HG03439 (cell line): ENCODE results near the gene IL18BP.
A peak's percentile ranks its signal among the peaks of the same experiment; 100 is the strongest.

Experiments used
- ATAC-seq: cut with Tn5 transposase; IDR thresholded peaks from one replicate; pipeline ENCODE4 v1.9.1; 2021; ENCODE audit warnings: mild to moderate bottlenecking, moderate library complexity; ENCODE audit not compliant: unreplicated experiment

The IL18BP gene

DNA sequence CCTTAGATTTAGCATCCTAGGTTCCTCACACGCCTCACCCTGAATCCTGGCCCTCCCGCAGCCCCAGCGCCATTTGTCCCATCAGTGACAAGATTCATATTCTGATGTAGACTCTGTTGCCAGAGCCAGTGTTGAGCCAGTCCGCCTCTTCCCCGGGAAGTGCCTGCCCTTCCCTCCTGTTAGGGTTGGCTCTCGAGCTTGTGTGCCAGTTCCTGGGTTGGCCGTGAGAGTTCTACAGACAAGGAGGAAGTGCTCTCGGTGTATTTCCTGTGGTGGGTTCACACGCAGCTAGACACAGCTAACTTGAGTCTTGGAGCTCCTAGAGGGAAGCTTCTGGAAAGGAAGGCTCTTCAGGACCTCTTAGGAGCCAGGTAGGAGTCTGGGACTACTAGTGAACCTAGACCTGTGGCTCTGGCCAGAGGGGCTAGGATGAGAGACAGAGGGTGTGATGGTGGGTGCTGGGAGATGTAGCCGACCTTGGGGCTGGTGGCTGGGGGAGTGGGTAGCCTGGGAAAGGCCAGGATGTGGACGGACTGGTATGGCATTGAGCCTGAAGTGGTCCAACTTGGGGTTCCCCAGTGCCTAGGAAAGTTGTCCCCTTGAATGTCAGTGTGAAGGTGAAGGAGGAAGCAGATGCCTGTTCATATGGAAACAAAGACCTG, at the start of gene IL18BP:
Gene IL18BP (plus strand): TSS at position 261 of the 662 bp plus-strand sequence. CDS start 1,076 bp downstream, outside the sequence.
- ATAC-seq = no peak

DNA sequence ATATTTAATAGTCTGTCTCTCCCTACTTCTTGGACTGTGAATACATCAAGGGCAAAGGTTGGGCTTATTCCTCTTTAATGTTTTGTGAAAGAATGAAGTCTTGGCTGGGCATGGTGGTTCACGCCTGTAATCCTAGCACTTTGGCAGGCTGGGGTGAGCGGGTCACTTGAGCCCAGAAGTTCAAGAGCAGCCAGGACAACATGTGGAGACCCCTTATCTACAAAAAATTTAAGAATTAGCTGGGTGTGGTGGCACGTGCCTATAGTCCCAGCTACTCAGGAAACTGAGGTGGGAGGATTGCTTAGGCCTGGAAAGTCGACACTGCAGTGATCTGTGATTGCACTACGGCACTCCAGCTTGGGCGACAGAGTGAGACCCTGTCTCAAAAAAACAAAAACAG, 49.7 kb upstream of the IL18BP start:
- no peak for ATAC-seq

DNA sequence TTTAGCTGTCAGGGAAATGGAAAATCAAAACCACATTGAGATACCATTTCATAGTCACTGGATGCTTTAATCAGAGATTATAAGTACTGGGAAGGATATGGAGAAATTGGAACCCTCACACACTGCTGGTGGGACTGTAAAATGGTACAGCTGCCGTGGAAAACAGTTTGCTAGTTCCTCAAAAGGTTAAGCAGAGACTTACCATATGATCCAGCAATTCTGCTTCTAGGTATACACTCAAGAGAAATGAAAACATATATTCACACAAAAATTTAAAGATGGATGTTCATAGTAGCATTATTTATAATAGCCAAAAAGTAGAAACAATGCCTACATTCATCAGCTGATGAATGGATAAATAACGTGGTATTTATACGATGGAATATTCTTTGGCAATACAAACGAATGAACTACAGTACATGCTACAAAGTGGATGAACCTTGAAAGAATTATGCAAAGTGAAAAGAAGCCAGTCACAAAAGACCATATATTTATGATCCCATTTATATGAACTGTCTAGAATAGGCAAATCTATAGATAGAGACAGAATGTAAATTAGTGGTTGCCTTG, 46.9 kb upstream of the IL18BP start:
- ATAC-seq = no peak

DNA sequence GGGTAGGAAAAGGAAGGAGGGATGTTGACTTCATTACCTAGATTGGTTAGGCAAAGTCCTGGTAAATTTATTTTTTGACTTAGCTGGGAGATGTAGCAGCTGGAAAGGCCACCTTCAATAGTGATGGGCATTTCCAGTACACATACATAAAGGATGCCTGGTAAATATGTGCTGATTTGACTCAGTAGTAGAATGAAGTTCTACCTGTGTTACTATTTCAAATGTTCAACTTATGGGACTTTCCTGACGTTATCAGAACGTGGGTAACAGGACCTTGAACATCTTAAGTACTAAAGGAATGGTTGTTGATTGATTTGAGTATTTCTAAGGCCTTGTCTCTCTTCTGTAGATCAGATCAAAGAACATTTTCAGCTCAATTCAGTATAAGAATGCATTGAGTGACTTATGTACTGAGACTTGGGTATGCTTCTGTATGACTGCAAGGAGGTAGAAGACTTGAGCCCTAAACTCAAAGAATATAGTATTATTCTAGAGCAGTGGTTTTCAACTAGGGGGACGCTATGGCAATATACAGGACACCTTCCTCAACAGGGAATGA, 42.7 kb upstream of the IL18BP start:
- ATAC-seq = no peak

DNA sequence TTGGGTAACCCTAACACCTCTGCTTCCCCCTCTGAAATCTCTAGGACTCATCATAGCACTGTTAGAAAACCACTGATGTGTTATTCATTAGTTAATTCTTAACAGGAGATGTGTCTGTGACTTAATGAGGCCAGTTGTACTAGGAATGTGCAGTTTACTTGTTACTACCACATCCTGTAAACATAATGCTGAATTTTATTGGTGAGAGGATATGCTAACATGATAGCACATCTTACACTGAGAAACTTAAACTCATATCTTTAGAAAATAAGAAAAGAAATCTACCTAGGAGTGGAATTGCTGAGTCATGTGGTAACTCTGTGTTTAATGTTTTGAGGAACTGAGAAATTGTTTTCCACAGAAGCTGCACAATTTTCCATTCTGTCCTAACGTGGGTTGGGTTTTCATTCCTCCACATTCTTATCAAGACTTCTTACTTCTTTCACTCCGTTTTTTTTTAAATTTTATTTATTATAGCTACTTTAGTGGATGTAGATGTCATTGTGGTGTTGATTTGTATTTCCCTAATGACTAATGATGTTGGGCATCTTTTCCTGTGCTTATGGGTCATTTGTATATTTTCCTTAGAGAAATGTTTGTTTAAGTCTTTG, 36.2 kb upstream of the IL18BP start:
- ATAC-seq = no peak

DNA sequence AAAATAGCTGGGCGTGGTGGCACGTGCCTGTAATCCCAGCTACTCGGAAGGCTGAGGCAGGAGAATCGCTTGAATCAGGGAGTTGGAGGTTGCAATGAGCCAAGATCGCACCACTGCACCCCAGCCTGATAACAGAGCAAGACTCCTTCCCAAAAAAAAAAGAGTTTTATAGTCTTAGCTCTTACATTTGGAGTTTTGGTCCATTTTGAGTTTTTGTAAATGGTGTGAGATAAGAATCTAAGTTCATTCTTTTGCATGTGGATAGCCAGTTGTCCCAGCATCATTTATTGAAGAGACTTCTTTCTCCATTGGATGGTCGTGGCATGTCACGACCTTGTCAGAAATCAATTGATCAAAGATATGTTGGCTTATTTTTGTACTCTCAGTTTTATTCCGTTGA, 35.2 kb upstream of the IL18BP start:
- no peak for ATAC-seq

DNA sequence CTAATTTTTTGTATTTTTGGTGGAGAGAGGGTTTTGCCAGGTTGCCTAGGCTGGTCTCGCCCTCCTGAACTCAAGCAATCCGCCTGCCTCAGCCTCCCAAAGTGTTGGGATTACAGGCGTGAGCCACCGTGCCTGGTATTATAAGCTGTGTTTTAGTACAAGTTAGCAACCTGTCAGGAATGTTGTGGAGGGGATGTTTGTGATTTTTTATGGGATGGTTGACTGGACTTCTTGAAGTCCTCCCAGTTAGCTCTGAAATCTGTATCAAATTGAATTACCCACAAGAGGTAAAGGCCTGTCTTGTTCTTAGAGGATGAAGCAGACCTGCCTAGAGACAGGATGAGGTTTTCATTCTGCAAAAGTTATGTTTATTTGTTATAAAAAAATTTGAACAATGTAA, 34.1 kb upstream of the IL18BP start:
- no peak for ATAC-seq

DNA sequence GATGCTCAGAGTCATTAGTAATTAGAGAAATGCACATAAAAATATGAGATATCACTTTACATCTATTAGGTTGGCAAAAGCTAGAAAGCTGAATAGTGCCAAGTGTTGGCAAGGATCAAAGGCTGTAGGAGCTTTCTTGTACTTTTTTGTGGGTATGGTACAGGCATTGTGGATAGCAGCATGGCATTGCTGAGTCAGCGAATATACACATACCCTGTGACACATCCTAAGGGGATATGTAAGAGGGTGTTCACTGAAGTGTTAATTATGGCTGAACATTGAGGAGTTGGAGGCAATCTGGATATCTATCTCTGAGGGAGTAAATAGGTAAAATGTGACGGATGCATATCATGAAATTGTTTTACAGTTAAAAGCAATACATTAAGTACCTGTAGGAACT, 27.0 kb upstream of the IL18BP start:
- ATAC-seq = no peak

DNA sequence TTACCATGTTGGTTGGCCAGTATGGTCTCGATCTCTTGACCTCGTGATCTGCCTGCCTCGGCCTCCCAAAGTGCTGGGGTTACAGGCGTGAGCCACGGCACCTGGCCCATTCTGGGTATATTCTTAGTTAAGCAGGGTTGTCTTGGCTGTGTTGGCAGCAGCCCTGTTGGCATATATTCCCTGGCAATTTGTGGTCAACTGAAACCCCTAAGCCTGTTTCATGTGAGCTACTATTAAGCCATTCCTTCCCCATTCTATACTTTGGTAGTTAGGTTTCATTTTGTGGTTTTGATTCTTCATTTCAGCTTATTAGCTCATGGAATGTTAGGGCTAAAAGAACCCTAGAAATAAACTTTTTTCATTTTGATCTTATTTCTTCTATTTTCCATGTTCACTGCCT, 22.2 kb upstream of the IL18BP start:
- no peak for ATAC-seq

DNA sequence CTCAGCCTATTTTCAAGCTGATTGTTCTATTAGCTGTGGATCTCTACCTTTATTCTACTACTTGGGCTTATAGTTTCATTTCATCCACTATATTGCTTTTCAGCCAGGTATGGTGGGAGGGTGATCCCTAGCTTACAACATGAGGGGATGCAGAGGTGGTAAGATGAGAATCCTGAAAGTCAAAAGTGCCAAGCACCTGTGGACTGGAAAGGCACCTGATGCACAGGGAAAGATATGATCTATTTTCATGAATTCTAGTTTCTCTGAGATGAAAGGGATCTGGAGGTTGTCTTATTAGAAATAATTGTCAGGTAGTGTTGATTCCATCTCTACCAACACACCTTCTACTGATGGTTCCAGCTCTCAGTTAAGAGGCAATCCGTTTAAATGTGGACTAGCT, 21.6 kb upstream of the IL18BP start:
- no peak for ATAC-seq

DNA sequence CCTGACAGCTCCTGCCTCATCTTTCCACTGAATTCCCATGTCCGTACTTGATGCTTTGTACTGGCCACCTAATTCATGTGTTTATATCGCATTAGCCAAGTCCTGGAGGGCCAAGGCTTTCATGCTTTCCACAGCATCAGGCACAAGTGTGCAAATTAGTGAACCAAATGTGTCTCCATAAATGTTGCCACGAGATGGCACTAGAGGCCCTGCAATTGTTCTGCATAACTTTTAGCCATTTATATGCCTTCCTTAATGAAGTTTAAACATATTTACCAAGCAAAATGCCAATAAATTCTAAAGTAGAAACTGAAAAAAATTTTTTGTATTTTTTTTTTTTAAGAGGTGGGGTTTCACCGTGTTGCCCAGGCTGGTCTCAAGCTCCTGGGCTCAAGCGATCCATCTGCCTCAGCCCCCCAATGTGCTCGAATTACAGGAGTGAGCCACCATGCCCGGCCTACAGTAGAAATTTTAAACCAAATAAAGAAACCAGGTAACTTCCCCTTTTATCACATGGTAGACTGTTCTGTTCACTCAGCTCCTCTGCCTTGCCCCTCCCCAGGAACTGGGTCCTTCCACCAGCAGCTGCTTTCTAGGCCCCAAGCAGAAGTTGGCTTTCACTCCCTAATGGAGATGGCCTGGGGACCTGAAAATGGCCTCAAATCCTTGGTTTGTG, 20.8 kb upstream of the IL18BP start:
- ATAC-seq = no peak

DNA sequence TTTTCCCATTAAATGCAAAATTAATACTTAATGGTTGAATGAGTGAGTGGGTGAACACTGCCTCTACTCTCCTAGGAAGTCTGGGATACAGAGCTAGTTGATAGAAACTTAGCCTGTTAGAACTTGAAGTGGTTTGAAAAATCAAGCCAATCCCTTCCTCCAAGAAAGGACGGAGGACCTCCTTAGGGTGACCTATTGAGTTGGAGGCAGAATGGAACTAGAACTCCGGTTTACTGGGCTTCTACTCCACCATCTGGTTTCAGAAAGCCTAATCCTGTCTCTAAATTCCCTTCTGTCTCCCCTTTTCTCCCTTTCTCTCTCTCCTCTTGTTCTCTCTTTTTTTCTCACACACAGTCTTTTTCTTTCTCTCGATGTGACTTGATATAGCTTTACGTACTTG, 19.6 kb upstream of the IL18BP start:
- no peak for ATAC-seq

DNA sequence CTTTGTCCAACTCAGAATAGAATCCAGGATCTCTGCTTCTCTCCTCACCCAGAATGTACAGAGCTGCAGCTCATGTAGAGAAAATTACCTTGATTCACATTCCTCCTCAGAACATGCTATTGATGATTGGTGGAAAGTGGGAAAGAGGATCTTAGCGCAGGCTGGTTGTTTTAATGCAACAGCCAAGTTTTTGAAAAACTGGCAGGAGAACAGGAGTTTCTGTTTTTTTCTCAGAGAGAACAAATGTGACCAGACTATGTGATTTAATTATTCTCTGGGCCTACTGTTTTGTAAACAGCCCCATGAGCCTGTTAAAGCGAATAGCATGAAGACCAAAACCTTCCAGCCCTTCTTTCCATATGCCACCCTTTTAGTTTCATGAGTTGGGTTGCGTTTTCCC, 19.1 kb upstream of the IL18BP start:
- no peak for ATAC-seq

DNA sequence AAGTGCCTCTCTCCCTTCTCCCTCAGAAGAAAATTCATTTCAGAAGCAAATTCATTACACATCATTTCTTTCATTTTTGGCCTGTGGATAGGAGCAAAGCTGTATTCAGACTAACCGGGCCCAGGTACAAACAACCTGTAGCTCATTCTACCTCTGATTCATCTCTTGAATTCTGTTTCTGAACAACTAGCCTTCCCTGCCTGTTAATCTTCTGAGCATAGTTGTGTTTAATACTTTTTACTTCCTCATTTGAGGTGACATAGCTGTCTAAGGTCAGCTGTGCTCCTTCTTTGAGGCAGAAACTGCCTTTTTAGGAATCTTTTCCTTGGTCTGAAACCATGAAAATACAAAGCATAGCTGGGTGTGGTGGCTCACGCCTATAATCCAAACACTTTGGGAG, 12.6 kb upstream of the IL18BP start:
- no peak for ATAC-seq

DNA sequence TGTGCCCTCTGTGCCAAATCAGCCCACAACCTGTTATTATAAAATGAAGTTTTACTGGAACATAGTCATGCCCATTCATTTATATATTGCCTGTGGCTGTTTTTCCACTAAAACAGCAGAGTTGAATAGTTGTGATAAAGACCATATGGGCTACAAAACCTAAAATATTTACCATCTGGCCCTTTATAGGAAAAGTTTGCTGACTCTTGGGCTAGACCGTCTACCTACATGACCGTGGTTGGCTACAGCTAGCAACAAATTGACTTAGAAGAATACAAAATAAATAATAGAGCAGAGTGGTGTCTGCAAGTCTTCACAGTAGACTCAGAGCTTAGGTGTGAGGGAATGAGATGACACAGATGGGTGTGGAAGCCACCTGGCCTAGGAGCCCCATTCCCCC, 11.2 kb upstream of the IL18BP start:
- ATAC-seq = no peak

DNA sequence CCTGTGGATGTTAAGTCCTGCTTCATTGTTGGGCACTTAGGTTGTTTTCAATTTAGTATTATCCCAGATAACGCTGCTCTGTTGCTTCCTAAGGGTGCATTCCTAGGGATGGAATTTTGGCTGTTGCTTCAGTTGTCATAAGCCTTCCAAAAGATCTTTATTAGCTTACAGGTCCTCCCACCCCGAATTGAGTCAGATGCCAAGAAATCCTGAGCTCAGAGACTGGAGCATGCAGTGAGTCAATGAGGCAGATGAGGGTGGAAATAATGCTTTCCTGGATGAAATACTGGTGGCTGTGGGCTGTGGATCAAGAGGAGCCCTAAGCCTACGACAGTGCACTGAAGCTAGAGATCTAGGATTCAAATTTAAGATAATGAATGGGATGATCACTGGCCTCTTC, 10.7 kb upstream of the IL18BP start:
- ATAC-seq = no peak

DNA sequence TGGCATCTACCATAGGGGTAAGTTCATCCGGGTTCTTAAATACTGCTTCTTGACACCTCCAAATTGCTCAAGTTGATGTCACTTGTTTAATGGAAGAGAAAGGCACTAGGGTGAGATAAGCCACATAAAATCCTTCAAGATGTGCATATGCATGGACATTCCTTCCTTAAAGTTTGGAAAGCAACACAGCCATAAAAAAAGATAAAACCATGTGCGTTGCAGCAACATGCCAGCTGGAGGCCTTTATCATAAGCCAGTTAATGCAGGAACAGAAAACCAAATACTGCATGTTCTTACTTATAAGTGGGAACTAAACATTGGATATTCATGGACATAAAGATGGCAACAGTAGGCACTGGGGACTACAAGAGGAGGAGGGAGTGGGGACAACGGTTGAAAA, 8.0 kb upstream of the IL18BP start:
- no peak for ATAC-seq

DNA sequence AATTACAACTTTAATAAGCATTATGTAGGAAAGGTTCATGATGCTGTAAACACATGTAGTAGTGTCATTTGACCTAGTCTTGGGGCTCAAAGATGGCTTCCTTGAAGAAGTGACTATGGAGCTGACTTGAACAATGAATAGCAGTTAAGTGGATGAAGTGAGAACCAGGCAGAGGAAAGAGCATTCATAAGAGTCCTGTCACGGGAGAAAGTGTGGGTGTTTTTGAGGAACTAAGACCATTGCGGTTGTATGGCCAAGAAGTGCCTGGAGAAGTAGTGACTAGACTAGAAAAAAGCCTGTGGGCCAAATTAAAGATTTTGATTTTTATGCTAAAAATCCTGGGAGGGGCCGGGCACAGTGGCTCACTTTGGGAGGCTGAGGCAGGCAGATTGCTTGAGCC, 7.2 kb upstream of the IL18BP start:
- ATAC-seq = peak; percentile 66

DNA sequence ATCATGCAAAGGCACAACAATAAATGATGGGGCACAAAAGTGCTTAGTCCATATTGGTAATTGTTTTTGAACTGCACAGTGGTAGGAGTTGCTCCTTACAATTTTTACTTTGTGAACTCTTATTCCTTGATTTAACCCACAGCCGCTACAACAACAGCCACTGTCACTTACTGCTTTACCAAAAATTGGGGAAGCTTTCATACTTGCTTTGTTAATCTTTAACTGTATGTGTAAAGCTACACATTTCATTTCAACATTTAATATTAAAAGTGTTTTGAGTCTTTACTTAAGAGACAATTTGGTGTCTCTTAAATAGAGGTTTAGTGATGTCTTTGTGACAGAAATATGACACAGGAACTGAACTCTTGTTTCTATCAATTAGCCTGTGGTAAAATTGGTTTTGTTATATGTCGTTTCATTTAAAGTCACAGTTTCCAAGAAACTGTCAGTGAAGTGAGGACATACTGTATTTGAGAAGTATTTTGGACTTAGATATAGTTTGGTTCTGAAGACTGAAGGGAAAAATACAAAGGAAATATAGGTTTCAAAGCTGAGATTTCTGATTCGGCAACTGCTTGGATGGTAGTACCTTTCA, 6.5 kb upstream of the IL18BP start:
- ATAC-seq = no peak

DNA sequence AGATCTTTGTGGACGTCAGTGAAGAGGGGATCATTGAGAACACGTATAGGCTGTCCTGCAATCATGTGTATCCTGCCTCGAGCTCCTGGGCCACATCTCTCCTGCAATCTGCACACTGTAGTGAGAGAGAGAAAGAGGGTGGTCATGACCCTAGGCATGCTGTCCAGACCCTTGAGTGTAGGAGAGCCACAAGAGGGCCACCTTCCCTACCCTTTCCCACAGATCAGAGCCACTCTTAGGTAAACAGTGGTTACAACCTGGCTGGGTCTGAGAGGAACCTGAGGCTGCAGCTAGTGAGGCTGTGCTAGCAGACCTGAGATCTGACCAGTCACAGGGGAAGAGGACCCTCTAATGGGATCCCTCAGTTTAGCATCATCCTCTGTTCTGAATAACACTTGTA, 3.9 kb upstream of the IL18BP start:
- ATAC-seq = no peak

DNA sequence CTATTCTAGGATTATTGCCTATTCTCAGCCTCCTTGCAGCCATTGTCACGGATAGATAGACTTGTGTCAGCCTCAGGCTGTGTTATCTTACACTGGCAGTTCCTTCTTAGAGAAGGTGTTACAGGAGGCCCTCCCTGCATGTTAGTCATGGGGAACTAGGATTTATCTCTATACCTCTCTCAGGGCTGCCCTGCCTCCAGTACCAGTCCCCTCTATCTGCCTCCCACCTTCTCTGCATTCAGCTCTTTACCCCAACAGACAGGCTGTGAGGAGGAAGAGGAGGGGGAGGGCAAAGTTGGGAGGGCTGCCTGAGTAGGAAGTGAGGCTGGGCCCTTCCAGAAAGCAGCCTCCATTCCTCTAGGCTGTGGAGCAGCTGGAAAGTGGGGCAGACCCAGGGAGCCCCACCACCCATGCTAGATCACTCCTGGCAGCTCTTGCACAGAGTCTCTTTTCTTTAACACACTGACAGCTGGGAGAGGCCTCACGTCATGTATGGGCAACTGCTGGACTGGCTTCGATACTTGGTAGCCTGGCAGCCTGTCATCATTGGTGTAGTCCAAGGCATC, 2.9 kb upstream of the IL18BP start:
- ATAC-seq = no peak
